H9 (cell line): ENCODE data around the gene CD151. TPM values are rescaled to one million over a fixed set of nuclear protein-coding genes. Genes with fewer than 3 reads are reported as not detected.
A peak's percentile ranks its signal among the peaks of the same experiment; 100 is the strongest.

ENCODE experiments used
- DNase-seq: peaks from one replicate; pipeline ENCODE4 v3.0.0-alpha.2; 2017
- H2AFZ ChIP-seq: one replicate; pipeline ENCODE4 v1.6.1; 2013; ENCODE audit warnings: mild to moderate bottlenecking, low read length, control low read depth, moderate library complexity
- H2AK5ac ChIP-seq: 2 replicates; pipeline ENCODE4 v1.6.1; 2013; ENCODE audit warnings: low read length, control low read depth, mixed read lengths; ENCODE audit not compliant: insufficient read length
- H2BK120ac ChIP-seq: one replicate; pipeline ENCODE4 v1.6.1; 2013; ENCODE audit warnings: low read depth, mild to moderate bottlenecking, low read length, control low read depth, inconsistent platforms; ENCODE audit not compliant: poor library complexity, severe bottlenecking
- H2BK12ac ChIP-seq: 2 replicates; pipeline ENCODE4 v1.6.1; 2013; ENCODE audit warnings: low read length, control low read depth, mixed read lengths, low read depth; ENCODE audit not compliant: insufficient read length
- H2BK15ac ChIP-seq: 2 replicates; pipeline ENCODE4 v1.6.1; 2013; ENCODE audit warnings: low read depth, low read length, control low read depth
- H2BK20ac ChIP-seq: one replicate; pipeline ENCODE4 v1.6.1; 2013; ENCODE audit warnings: low read depth, mild to moderate bottlenecking, low read length, control low read depth, inconsistent platforms; ENCODE audit not compliant: poor library complexity, severe bottlenecking
- H2BK5ac ChIP-seq: 2 replicates; pipeline ENCODE4 v1.6.1; 2013; ENCODE audit warnings: low read length, control low read depth, mixed read lengths; ENCODE audit not compliant: insufficient read length
- H3K14ac ChIP-seq: 2 replicates; pipeline ENCODE4 v1.6.1; 2013; ENCODE audit warnings: low read length, control low read depth; ENCODE audit not compliant: insufficient read depth
- H3K18ac ChIP-seq: 2 replicates; pipeline ENCODE4 v1.6.1; 2013; ENCODE audit warnings: low read depth, mild to moderate bottlenecking, mixed read lengths, low read length, control low read depth; ENCODE audit not compliant: insufficient read length
- H3K23ac ChIP-seq: 2 replicates; pipeline ENCODE4 v1.6.1; 2013; ENCODE audit warnings: low read length, control low read depth, mixed read lengths, low read depth; ENCODE audit not compliant: insufficient read length
- H3K23me2 ChIP-seq: 2 replicates; pipeline ENCODE4 v1.6.1; 2013; ENCODE audit warnings: low read depth, mild to moderate bottlenecking, mixed read lengths, low read length, control low read depth; ENCODE audit not compliant: insufficient read length, poor library complexity, severe bottlenecking
- H3K27ac ChIP-seq: 2 replicates; pipeline ENCODE4 v1.5.1; 2013; ENCODE audit warnings: low read length, control low read depth, mixed read lengths, low read depth; ENCODE audit not compliant: insufficient read length
- H3K27me3 ChIP-seq: 2 replicates; pipeline ENCODE4 v1.6.1; 2013; ENCODE audit warnings: low read length, control low read depth, inconsistent platforms; ENCODE audit not compliant: insufficient read depth
- H3K4ac ChIP-seq: 2 replicates; pipeline ENCODE4 v1.6.1; 2013; ENCODE audit warnings: low read depth, mild to moderate bottlenecking, control low read depth, inconsistent platforms, low read length, moderate library complexity
- H3K4me1 ChIP-seq: 2 replicates; pipeline ENCODE4 v1.6.1; 2013; ENCODE audit warnings: low read length, control low read depth, inconsistent platforms; ENCODE audit not compliant: insufficient read depth
- H3K4me2 ChIP-seq: 2 replicates; pipeline ENCODE4 v1.6.1; 2013; ENCODE audit warnings: low read length, control low read depth, mixed read lengths; ENCODE audit not compliant: insufficient read length, insufficient read depth
- H3K56ac ChIP-seq: 2 replicates; pipeline ENCODE4 v1.6.1; 2013; ENCODE audit warnings: low read depth, mild to moderate bottlenecking, mixed read lengths, low read length, control low read depth; ENCODE audit not compliant: insufficient read length
- H3K79me1 ChIP-seq: 2 replicates; pipeline ENCODE4 v1.6.1; 2013; ENCODE audit warnings: low read depth, mild to moderate bottlenecking, moderate library complexity, low read length, control low read depth, inconsistent platforms; ENCODE audit not compliant: insufficient read depth, poor library complexity, severe bottlenecking
- H3K79me2 ChIP-seq: 2 replicates; pipeline ENCODE4 v1.6.1; 2013; ENCODE audit warnings: low read length, control low read depth, inconsistent platforms; ENCODE audit not compliant: insufficient read depth
- H3K9ac ChIP-seq: 2 replicates; pipeline ENCODE4 v1.6.1; 2013; ENCODE audit warnings: low read length, control low read depth, mixed read lengths; ENCODE audit not compliant: insufficient read length; ENCODE audit errors: extremely low read depth
- H3K9me3 ChIP-seq: one replicate; pipeline ENCODE4 v1.6.1; 2013; ENCODE audit warnings: low read depth, low read length, inconsistent platforms; ENCODE audit not compliant: control insufficient read depth
- H3T11ph ChIP-seq: one replicate; pipeline ENCODE4 v1.6.1; 2013; ENCODE audit warnings: mild to moderate bottlenecking, low read length, control low read depth, inconsistent platforms
- H4K20me1 ChIP-seq: one replicate; pipeline ENCODE4 v1.6.1; 2013; ENCODE audit not compliant: control insufficient read depth, insufficient read length, insufficient read depth
- H4K5ac ChIP-seq: 2 replicates; pipeline ENCODE4 v1.6.1; 2013; ENCODE audit warnings: low read depth, mild to moderate bottlenecking, mixed read lengths, low read length, control low read depth; ENCODE audit not compliant: insufficient read length
- H4K8ac ChIP-seq: replicated peaks from 2 replicates; pipeline ENCODE4 v1.6.1; 2013; ENCODE audit warnings: low read length, control low read depth, mixed read lengths, low read depth; ENCODE audit not compliant: insufficient read length
- H4K91ac ChIP-seq: 2 replicates; pipeline ENCODE4 v1.6.1; 2013; ENCODE audit warnings: low read depth, mild to moderate bottlenecking, moderate library complexity, mixed read lengths, low read length, control low read depth; ENCODE audit not compliant: insufficient read length
- H3K27ac Mint-ChIP-seq, 3 experiments: 2 replicates in 2 of 3; 3 replicates in 1 of 3; pipeline ENCODE4 v1.8.0; 2020 to 2021; ENCODE audit warnings: mixed read lengths in 3 of 3, mild to moderate bottlenecking in 1 of 3, moderate library complexity in 1 of 3
- H3K27me3 Mint-ChIP-seq: 2 replicates; pipeline ENCODE4 v1.8.0; 2021; ENCODE audit warnings: low read depth, mild to moderate bottlenecking, moderate library complexity, mixed read lengths
- H3K36me3 Mint-ChIP-seq, 3 experiments: 2 replicates in 2 of 3; 3 replicates in 1 of 3; pipeline ENCODE4 v1.8.0; 2020 to 2021; ENCODE audit warnings: low read depth in 3 of 3, mixed read lengths in 3 of 3; ENCODE audit not compliant: insufficient read depth in 1 of 3
- H3K4me1 Mint-ChIP-seq, 2 experiments: 2 replicates each; pipeline ENCODE4 v1.8.0; 2020; ENCODE audit warnings: mixed read lengths in 2 of 2
- H3K4me3 Mint-ChIP-seq, 2 experiments: 2 replicates in 1 of 2; 3 replicates in 1 of 2; pipeline ENCODE4 v1.8.0; 2020 to 2021; ENCODE audit warnings: mild to moderate bottlenecking in 2 of 2, mixed read lengths in 2 of 2, moderate library complexity in 1 of 2
- H3K9me3 Mint-ChIP-seq, 2 experiments: 2 replicates in 1 of 2; 3 replicates in 1 of 2; pipeline ENCODE4 v1.8.0; 2020; ENCODE audit warnings: mild to moderate bottlenecking in 2 of 2, mixed read lengths in 2 of 2, moderate library complexity in 1 of 2
- CTCF ChIP-seq: fragments of 200-600 bp; sonication (generic); conservative IDR thresholded peaks from 3 replicates; pipeline ENCODE4 v1.8.0; 2021; ENCODE audit warnings: antibody characterized with exemption, mild to moderate bottlenecking
- WGBS: extraction: QIAGEN DNeasy Blood & Tissue Kit; methylation state at CpG from one replicate; pipeline ENCODE4 v1.1.7; 2013; ENCODE audit warnings: missing lambda C conversion rate, low lambda C conversion rate, mixed read lengths; ENCODE audit not compliant: insufficient read length; ENCODE audit errors: extremely low coverage; 5-methylcytosine and 5-hydroxymethylcytosine counted together
- total RNA-seq: library from RNA; stranded (reverse); gene quantifications from 2 replicates; pipeline ENCODE4 v1.2.1, GENCODE V29; 2021

CD151 gene
- total RNA-seq, 1 experiment from 2014 or later: 138 TPM

- no peak overlapping the region for H3K4ac ChIP-seq
- no peaks in the 10 kb centered on the region; the same call in 1 of the 2 replicates for H3K4me1 ChIP-seq
- no peak overlapping the region for H2BK20ac ChIP-seq
- H4K8ac ChIP-seq: no peak overlapping the region
- no peak overlapping the region for H4K5ac ChIP-seq
- no peak overlapping the region for H2AK5ac ChIP-seq
- H3K18ac ChIP-seq: no peak overlapping the region
- TF ChIP-seq CTCF: no peak
- no peak overlapping the region for H3K9ac ChIP-seq
- peak overlapping the region; percentile 64 to 80 for H3K4me3 Mint-ChIP-seq
- H2BK15ac ChIP-seq: no peak overlapping the region
- H3K23me2 ChIP-seq: peaks cover 32% of the 10 kb centered on the region
- no peak overlapping the region for H3K14ac ChIP-seq
- no peak overlapping the region for H2BK12ac ChIP-seq
- peaks cover 34% of the 10 kb centered on the region for H3K27me3 Mint-ChIP-seq
- no peak overlapping the region for H3K23ac ChIP-seq
- H3K9me3 Mint-ChIP-seq: no peaks in the 10 kb centered on the region
- H3K27ac Mint-ChIP-seq: no peak overlapping the region
- no peak overlapping the region for H4K91ac ChIP-seq
- no peaks in the 10 kb centered on the region for H3K9me3 ChIP-seq
- no peak overlapping the region for H2BK5ac ChIP-seq
- no peak overlapping the region for H2BK120ac ChIP-seq
- H3K4me1 Mint-ChIP-seq: peaks cover 36 to 46% of the 10 kb centered on the region in 2 experiments
- no CpG with 5 or more reads among the region's 78 CpGs for WGBS
- H3K79me1 ChIP-seq: no peaks in the 10 kb centered on the region
- no peak overlapping the region for H3T11ph ChIP-seq
- H3K36me3 Mint-ChIP-seq: peaks cover 0 to 4% (median 2%) of the 10 kb centered on the region in 3 experiments; a peak in 3 of 7 replicates
- peaks cover 9% of the 10 kb centered on the region; the same call in 1 of the 2 replicates for H3K27me3 ChIP-seq
- DNase-seq: peak; percentile 92
- peak overlapping the region; percentile 56 for H3K4me2 ChIP-seq
- no peaks in the 10 kb centered on the region for H3K79me2 ChIP-seq
- H2AFZ ChIP-seq: no peak overlapping the region
- H3K56ac ChIP-seq: no peak overlapping the region
- H3K27ac ChIP-seq: no peak overlapping the region
- H4K20me1 ChIP-seq: no peaks in the 10 kb centered on the region
Observed at GRCh38 chr11:830295-831117, 2.2 kb upstream of the CD151 start.
